Trophoblast cell (in vitro differentiated cells and primary cell): ENCODE data around the gene BRSK1.
A peak's percentile ranks its signal among the peaks of the same experiment; 100 is the strongest.

Experiments
- DNase-seq, 2 donors: peaks; one replicate each; pipeline ENCODE4 v3.0.0-alpha.2; 2016
- H2AFZ ChIP-seq: 2 replicates; pipeline ENCODE4 v1.6.1; 2013; ENCODE audit warnings: low read length, moderate library complexity, mild to moderate bottlenecking; ENCODE audit not compliant: insufficient read depth, poor library complexity
- H2AK5ac ChIP-seq: 2 replicates; pipeline ENCODE4 v1.6.1; 2013; ENCODE audit warnings: mild to moderate bottlenecking, low read length
- H2BK120ac ChIP-seq: 2 replicates; pipeline ENCODE4 v1.6.1; 2013; ENCODE audit warnings: low read length, mild to moderate bottlenecking, moderate library complexity; ENCODE audit not compliant: insufficient read depth, poor library complexity
- H2BK12ac ChIP-seq: 2 replicates; pipeline ENCODE4 v1.6.1; 2013; ENCODE audit warnings: mild to moderate bottlenecking, low read length, moderate library complexity
- H2BK5ac ChIP-seq: 2 replicates; pipeline ENCODE4 v1.6.1; 2013; ENCODE audit warnings: low read length, low read depth, moderate library complexity, mild to moderate bottlenecking; ENCODE audit not compliant: poor library complexity
- H3K14ac ChIP-seq: 2 replicates; pipeline ENCODE4 v1.6.1; 2013; ENCODE audit warnings: mild to moderate bottlenecking, low read length
- H3K18ac ChIP-seq: 2 replicates; pipeline ENCODE4 v1.6.1; 2013; ENCODE audit warnings: mild to moderate bottlenecking, low read length
- H3K23ac ChIP-seq: 2 replicates; pipeline ENCODE4 v1.6.1; 2013; ENCODE audit warnings: low read length
- H3K27ac ChIP-seq: 2 replicates; pipeline ENCODE4 v1.5.1; 2013; ENCODE audit warnings: low read depth, mild to moderate bottlenecking, inconsistent platforms, low read length, moderate library complexity
- H3K27me3 ChIP-seq: 2 replicates; pipeline ENCODE4 v1.6.1; 2013; ENCODE audit warnings: inconsistent platforms, mild to moderate bottlenecking, low read length, moderate library complexity; ENCODE audit not compliant: insufficient read depth
- H3K36me3 ChIP-seq, 2 experiments: 1 replicate in 1 of 2; 2 replicates in 1 of 2; pipeline ENCODE4 v1.6.1; 2013; ENCODE audit warnings: low read length in 2 of 2, mild to moderate bottlenecking in 2 of 2, moderate library complexity in 1 of 2; ENCODE audit not compliant: insufficient read depth in 2 of 2, control insufficient read depth in 1 of 2
- H3K4ac ChIP-seq: 2 replicates; pipeline ENCODE4 v1.6.1; 2013; ENCODE audit warnings: low read depth, mild to moderate bottlenecking, low read length, moderate library complexity
- H3K4me1 ChIP-seq, 2 experiments: 1 replicate in 1 of 2; 2 replicates in 1 of 2; pipeline ENCODE4 v1.6.1; 2013; ENCODE audit warnings: low read length in 2 of 2, mild to moderate bottlenecking in 2 of 2, moderate library complexity in 1 of 2; ENCODE audit not compliant: insufficient read depth in 2 of 2, control insufficient read depth in 1 of 2
- H3K4me2 ChIP-seq: 2 replicates; pipeline ENCODE4 v1.6.1; 2013; ENCODE audit warnings: inconsistent platforms, mild to moderate bottlenecking, low read length, moderate library complexity
- H3K4me3 ChIP-seq: 2 replicates; pipeline ENCODE4 v1.5.1; 2013; ENCODE audit warnings: mild to moderate bottlenecking, low read depth, low read length, inconsistent platforms
- H3K79me1 ChIP-seq: one replicate; pipeline ENCODE4 v1.6.1; 2013; ENCODE audit warnings: low read length
- H3K79me2 ChIP-seq: 2 replicates; pipeline ENCODE4 v1.6.1; 2013; ENCODE audit warnings: low read length, mild to moderate bottlenecking; ENCODE audit not compliant: control insufficient read depth, insufficient read depth, poor library complexity
- H3K9ac ChIP-seq: 2 replicates; pipeline ENCODE4 v1.6.1; 2013; ENCODE audit warnings: mild to moderate bottlenecking, low read length
- H3K9me3 ChIP-seq: 2 replicates; pipeline ENCODE4 v1.6.1; 2013; ENCODE audit warnings: low read depth, mild to moderate bottlenecking, control low read depth, inconsistent platforms, low read length; ENCODE audit not compliant: insufficient read depth
- H4K12ac ChIP-seq: 2 replicates; pipeline ENCODE4 v1.6.1; 2013; ENCODE audit warnings: low read depth, mild to moderate bottlenecking, low read length, moderate library complexity
- H4K8ac ChIP-seq: 2 replicates; pipeline ENCODE4 v1.6.1; 2013; ENCODE audit warnings: low read depth, mild to moderate bottlenecking, low read length, moderate library complexity
- H4K91ac ChIP-seq: one replicate; pipeline ENCODE4 v1.6.1; 2013; ENCODE audit warnings: low read depth, mild to moderate bottlenecking, low read length, moderate library complexity
- WGBS: extraction: QIAGEN DNeasy Blood & Tissue Kit; methylation state at CpG from one replicate; pipeline ENCODE4 v1.1.7; 2013; ENCODE audit warnings: missing lambda C conversion rate; ENCODE audit not compliant: insufficient read length, insufficient coverage; ENCODE audit errors: extremely low coverage; 5-methylcytosine and 5-hydroxymethylcytosine counted together

Gene BRSK1

DNA sequence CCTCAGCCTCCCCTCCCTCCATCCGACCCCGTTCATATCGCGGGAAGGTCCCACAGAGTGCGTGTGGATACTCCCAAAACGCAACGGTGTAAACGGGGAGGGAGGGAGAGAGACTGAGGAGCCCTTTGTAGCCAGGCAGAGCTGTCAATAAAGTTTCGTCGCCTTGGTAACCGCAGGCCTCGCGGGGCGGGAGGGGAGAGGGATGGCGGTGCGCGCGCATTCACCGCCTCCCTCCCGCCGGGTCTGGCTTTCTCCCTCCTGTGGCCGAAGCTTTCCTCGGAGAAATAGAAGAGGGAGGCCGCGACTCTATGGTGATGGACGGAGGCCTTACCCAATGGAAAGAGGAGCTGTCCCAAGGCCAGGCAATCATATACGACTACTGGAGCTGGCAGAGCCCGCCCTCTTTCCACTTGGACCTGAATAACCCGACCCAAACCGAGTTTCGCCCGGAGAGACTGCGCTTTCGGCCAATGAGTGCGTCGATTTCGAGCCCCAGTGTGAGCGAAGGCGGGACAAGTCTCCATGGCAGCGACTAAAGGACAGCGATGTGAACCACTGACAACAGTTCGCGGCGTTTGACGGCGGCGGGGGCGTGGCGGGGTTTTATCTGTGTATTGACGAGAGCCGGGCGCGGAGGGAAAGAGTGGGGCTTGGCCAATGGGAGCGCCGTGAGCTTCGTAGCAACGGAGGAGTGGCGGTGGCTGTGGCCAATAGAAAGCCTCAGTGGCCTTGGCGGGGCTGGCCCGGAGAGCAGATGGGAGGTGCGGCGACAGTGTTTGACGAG is 55.5 kb downstream of the BRSK1 start, which contains the start of gene KMT5C:
Gene KMT5C (plus strand): TSS at position 772 of the 784 bp plus-strand sequence. CDS start 2,061 bp downstream, outside the sequence.
- H3K36me3 ChIP-seq: peaks cover 22 to 24% of the 10 kb centered on the region in 2 experiments
- peak within 1 kb of the TSS; percentile 98 for H3K14ac ChIP-seq
- peak within 1 kb of the TSS; percentile 96 for H4K91ac ChIP-seq
- peak within 1 kb of the TSS; percentile 66 for H2AFZ ChIP-seq
- peaks cover 8 to 21% of the 10 kb centered on the region in 2 experiments for H3K4me1 ChIP-seq
- H3K9ac ChIP-seq: peak within 1 kb of the TSS; percentile 81
- H3K79me2 ChIP-seq: peaks cover 8% of the 10 kb centered on the region
- peak within 1 kb of the TSS; percentile 67 for H2BK12ac ChIP-seq
- peak within 1 kb of the TSS; percentile 88 for H4K12ac ChIP-seq
- H3K4ac ChIP-seq: peak within 1 kb of the TSS; percentile 95
- no peaks in the 10 kb centered on the region for H3K9me3 ChIP-seq
- H3K27ac ChIP-seq: peak within 1 kb of the TSS; percentile 98
- H3K4me2 ChIP-seq: peak within 1 kb of the TSS; percentile 90
- H4K8ac ChIP-seq: peak within 1 kb of the TSS; percentile 87
- H3K23ac ChIP-seq: no peak within 1 kb of the TSS
- H3K79me1 ChIP-seq: peaks cover 16% of the 10 kb centered on the region
- no CpG with 5 or more reads among the region's 63 CpGs for WGBS
- H3K4me3 ChIP-seq: peak within 1 kb of the TSS; percentile 76
- peak; percentile 100 for DNase-seq
- H2AK5ac ChIP-seq: peak within 1 kb of the TSS; percentile 99
- peak within 1 kb of the TSS; percentile 96 for H3K18ac ChIP-seq
- peak within 1 kb of the TSS; percentile 95 for H2BK5ac ChIP-seq
- no peaks in the 10 kb centered on the region for H3K27me3 ChIP-seq
- H2BK120ac ChIP-seq: peak within 1 kb of the TSS; percentile 91

- peaks cover 25 to 30% of the 10 kb centered on the region in 2 experiments for H3K36me3 ChIP-seq
- H3K4me1 ChIP-seq: peaks cover 10 to 27% of the 10 kb centered on the region in 2 experiments
- H3K4me3 ChIP-seq: peak overlapping the region; percentile 76
- H3K79me1 ChIP-seq: peaks cover 25% of the 10 kb centered on the region
- no CpG with 5 or more reads among the region's 44 CpGs for WGBS
- H3K27ac ChIP-seq: peak overlapping the region; percentile 73
- H2AFZ ChIP-seq: peak overlapping the region; percentile 66
- H3K23ac ChIP-seq: no peak overlapping the region
- H3K9me3 ChIP-seq: no peaks in the 10 kb centered on the region
- H3K27me3 ChIP-seq: no peaks in the 10 kb centered on the region
- peak overlapping the region; percentile 96 for H3K18ac ChIP-seq
- peak overlapping the region; percentile 99 for H2AK5ac ChIP-seq
- peaks cover 8% of the 10 kb centered on the region for H3K79me2 ChIP-seq
- peak overlapping the region; percentile 81 for H3K9ac ChIP-seq
- H4K8ac ChIP-seq: peak overlapping the region; percentile 87
- peak overlapping the region; percentile 95 for H4K91ac ChIP-seq
- H2BK120ac ChIP-seq: peak overlapping the region; percentile 81
- H3K4ac ChIP-seq: peak overlapping the region; percentile 95
- peak overlapping the region; percentile 88 for H4K12ac ChIP-seq
- H2BK12ac ChIP-seq: peak overlapping the region; percentile 67
- peak overlapping the region; percentile 86 for H2BK5ac ChIP-seq
- peak overlapping the region; percentile 90 for H3K4me2 ChIP-seq
- H3K14ac ChIP-seq: peak overlapping the region; percentile 98
- DNase-seq: no peak
Measured at GRCh38 chr19:55339889-55340783, 56.3 kb downstream of the BRSK1 start.

- H3K4me2 ChIP-seq: peak overlapping the region; percentile 90
Measured at GRCh38 chr19:55340784-55341147, 57.0 kb downstream of the BRSK1 start.

DNA sequence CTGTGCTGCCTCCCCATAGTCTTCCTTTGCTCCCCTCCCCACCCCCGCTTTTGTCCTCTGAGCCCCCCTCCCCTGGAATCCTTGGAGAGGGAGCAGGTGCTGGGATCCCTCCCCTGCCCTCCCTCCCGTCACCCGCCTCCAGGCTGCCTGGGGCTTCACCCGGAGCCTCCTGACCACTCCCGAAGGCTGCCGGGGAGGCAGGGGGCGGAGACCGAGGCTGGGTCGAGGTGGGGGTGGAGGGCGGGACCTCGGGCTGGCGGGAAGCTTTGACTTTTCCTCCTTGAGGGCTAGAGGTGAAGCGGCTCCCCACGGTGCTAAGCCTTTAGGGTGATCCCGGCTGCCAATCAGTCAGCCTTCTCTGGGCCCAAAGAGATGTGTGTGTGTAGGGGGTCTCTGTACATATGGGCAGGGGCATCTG is 57.4 kb downstream of the BRSK1 start:
- H3K14ac ChIP-seq: no peak overlapping the region
- H2BK12ac ChIP-seq: no peak overlapping the region
- no peaks in the 10 kb centered on the region for H3K27me3 ChIP-seq
- no peak overlapping the region for H2AFZ ChIP-seq
- peak; percentile 50 to 78 for DNase-seq
- H3K23ac ChIP-seq: no peak overlapping the region
- peaks cover 30 to 40% of the 10 kb centered on the region in 2 experiments for H3K36me3 ChIP-seq
- H2BK120ac ChIP-seq: no peak overlapping the region
- H3K27ac ChIP-seq: no peak overlapping the region
- no peak overlapping the region for H3K4ac ChIP-seq
- no peak overlapping the region for H2AK5ac ChIP-seq
- no peak overlapping the region for H3K18ac ChIP-seq
- peak overlapping the region; percentile 90 for H3K4me2 ChIP-seq
- no peak overlapping the region for H3K9ac ChIP-seq
- H3K9me3 ChIP-seq: no peaks in the 10 kb centered on the region
- H4K91ac ChIP-seq: no peak overlapping the region
- WGBS: no CpG with 5 or more reads among the region's 15 CpGs
- peaks cover 8% of the 10 kb centered on the region for H3K79me2 ChIP-seq
- H3K4me3 ChIP-seq: peak overlapping the region; percentile 76
- peaks cover 28% of the 10 kb centered on the region for H3K79me1 ChIP-seq
- no peak overlapping the region for H4K8ac ChIP-seq
- no peak overlapping the region for H4K12ac ChIP-seq
- H2BK5ac ChIP-seq: no peak overlapping the region
- H3K4me1 ChIP-seq: peaks cover 10 to 27% of the 10 kb centered on the region in 2 experiments

More at GRCh38 chr19:55340784-55341147, 57.0 kb downstream of the BRSK1 start:
- peak overlapping the region; percentile 96 for H3K18ac ChIP-seq
- peak overlapping the region; percentile 98 for H3K14ac ChIP-seq
- peak overlapping the region; percentile 95 for H3K4ac ChIP-seq
- H2BK12ac ChIP-seq: peak overlapping the region; percentile 26
- WGBS: no CpG with 5 or more reads among the region's 24 CpGs
- peak overlapping the region; percentile 99 for H2AK5ac ChIP-seq
- no peak overlapping the region for H3K23ac ChIP-seq
- H2AFZ ChIP-seq: no peak overlapping the region
- H3K27ac ChIP-seq: peak overlapping the region; percentile 73
- H3K9ac ChIP-seq: peak overlapping the region; percentile 81
- H2BK120ac ChIP-seq: peak overlapping the region; percentile 81
- H3K27me3 ChIP-seq: no peaks in the 10 kb centered on the region
- H4K8ac ChIP-seq: peak overlapping the region; percentile 87
- peak overlapping the region; percentile 86 for H2BK5ac ChIP-seq
- peak overlapping the region; percentile 76 for H3K4me3 ChIP-seq
- peaks cover 28% of the 10 kb centered on the region for H3K79me1 ChIP-seq
- DNase-seq: peak in 1 of 2 donors; percentile 39
- peak overlapping the region; percentile 95 for H4K91ac ChIP-seq
- peaks cover 29 to 35% of the 10 kb centered on the region in 2 experiments for H3K36me3 ChIP-seq
- H4K12ac ChIP-seq: peak overlapping the region; percentile 33
- H3K79me2 ChIP-seq: peaks cover 8% of the 10 kb centered on the region
- no peaks in the 10 kb centered on the region for H3K9me3 ChIP-seq
- peaks cover 10 to 27% of the 10 kb centered on the region in 2 experiments for H3K4me1 ChIP-seq
